ENCODE data around the gene FUCA1. TPM values are rescaled to one million over a fixed set of nuclear protein-coding genes. Genes with fewer than 3 reads are reported as not detected.
A peak's percentile ranks its signal among the peaks of the same experiment; 100 is the strongest.

FUCA1 gene
- total and polyA plus RNA-seq, 2 of the 8 experiments (the other 6 are each of a cell fraction or from before 2014, with no cell fraction given), result 5.9 to 6.4 TPM

DNA sequence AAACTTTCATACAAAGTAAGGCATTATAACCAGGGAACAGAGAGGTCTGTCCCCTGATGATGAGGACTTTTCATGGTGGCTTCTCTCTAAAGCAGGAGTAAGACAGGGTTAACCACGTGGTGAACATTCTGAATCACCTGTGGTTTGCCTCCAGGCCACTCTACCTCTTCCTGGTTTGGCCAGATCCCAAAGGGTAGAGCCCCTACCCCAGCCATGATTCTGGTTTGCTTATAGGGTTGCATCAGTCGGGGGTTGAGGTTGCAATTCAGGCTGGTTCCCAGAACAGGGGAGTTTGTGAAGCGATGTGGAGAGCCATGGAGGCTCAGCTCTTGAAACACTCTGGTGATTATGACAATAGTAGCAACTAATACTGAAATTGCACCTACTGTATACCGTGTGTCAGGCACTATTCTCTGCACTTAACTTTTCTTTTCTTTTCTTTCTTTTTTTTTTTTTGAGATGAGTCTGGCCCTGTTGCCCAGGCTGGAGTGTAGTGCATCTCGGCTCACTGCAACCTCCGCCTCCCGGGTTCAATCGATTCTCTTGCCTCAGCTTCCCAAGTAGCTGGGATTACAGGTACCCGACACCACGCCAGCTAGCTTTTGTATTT, 36.8 kb upstream of the FUCA1 start:
- no peaks in the 10 kb centered on the region for H3K79me1 ChIP-seq (ENCODE audit: low read depth, low read length)
- TF ChIP-seq POU5F1 (IDR thresholded peaks at IDR 0.05; ENCODE audit: low read depth, low read length), result no peak
- no peak overlapping the region for H3K56ac ChIP-seq (replicated peaks; ENCODE audit: insufficient read length, low read depth, low read length)
- H4K8ac ChIP-seq (ENCODE audit: extremely low read depth, insufficient read depth, low read length), result no peak overlapping the region
- no peaks in the 10 kb centered on the region for H4K20me1 ChIP-seq (replicated peaks in 1 of 2; ENCODE audit: control insufficient read depth in 1 of 2, insufficient read depth in 2 of 2, low read length in 2 of 2)
- H3K9me3 ChIP-seq (ENCODE audit: insufficient read depth in 2 of 2, low read depth in 1 of 2, low read length in 1 of 2), result no peaks in the 10 kb centered on the region
- 0 out of 2 replicates have a peak overlapping the region, but pooled peaks have one; percentile 52 for H2BK12ac ChIP-seq (ENCODE audit: low read depth, low read length)
- H2AK5ac ChIP-seq (ENCODE audit: low read depth, low read length), result no peak overlapping the region
- H3K27ac ChIP-seq (ENCODE audit: low read depth, low read length), result no peak overlapping the region
- ChIA-PET POLR2A (ENCODE audit: partially characterized antibody) (no interaction called here), CTCF (ENCODE audit: partially characterized antibody) (interaction anchor here (1.3 kb wide), 1 partner anchor 12 kb away, joined by 4 read pairs; no protein-coding TSS in a partner anchor)
- H3K36me3 ChIP-seq (ENCODE audit: control insufficient read depth in 2 of 4, insufficient read depth in 4 of 4, low read length in 3 of 4), result no peaks in the 10 kb centered on the region; a peak in 1 of 8 replicates
- WGBS, 2 experiments (ENCODE audit: extremely low coverage in 1 of 2, insufficient coverage in 1 of 2, insufficient read length in 1 of 2, insufficient replicate concordance in 2 of 2, low coverage in 1 of 2, low lambda C conversion rate in 2 of 2, missing lambda C conversion rate in 1 of 2), result 83% methylated on average over 10 of the region's 10 CpGs; no CpG with 5 or more reads in 1 of the 2 experiments
- no peak overlapping the region for H3K14ac ChIP-seq (ENCODE audit: insufficient read length)
- H3K79me2 ChIP-seq (ENCODE audit: control insufficient read depth in 1 of 2, insufficient read depth in 2 of 2, low read length in 2 of 2), result no peaks in the 10 kb centered on the region
- H3K4me1 ChIP-seq (replicated peaks in 1 of 4; ENCODE audit: control insufficient read depth in 3 of 4, insufficient read depth in 4 of 4, low read length in 3 of 4), result peaks cover 8 to 15% (median 10%) of the 10 kb centered on the region in 4 experiments
- peaks cover 2% of the 10 kb centered on the region; the same call in 1 of the 2 replicates for H3K23me2 ChIP-seq (ENCODE audit: low read depth, low read length)
- no peak for DNase-seq (ENCODE audit: low read depth in 1 of 2, low spot score in 2 of 2)
- H4K5ac ChIP-seq (ENCODE audit: insufficient read length, low read depth, low read length), result no peak overlapping the region
- H2BK5ac ChIP-seq (ENCODE audit: low read depth, low read length), result no peak overlapping the region
- no peak overlapping the region for H4K91ac ChIP-seq (replicated peaks; ENCODE audit: insufficient read length, low read length)
- H3K9ac ChIP-seq (replicated peaks in 1 of 4; ENCODE audit: extremely low read depth in 1 of 4, low read depth in 3 of 4, low read length in 3 of 4), result no peak overlapping the region
- peak overlapping the region; percentile 48 for H2AFZ ChIP-seq (ENCODE audit: low read length)
- 0 out of 2 replicates have a peak overlapping the region, but pooled peaks have one; percentile 61 for H2BK15ac ChIP-seq (ENCODE audit: low read length)
- H3K27me3 ChIP-seq (replicated peaks in 1 of 4; ENCODE audit: control insufficient read depth in 3 of 4, extremely low read depth in 1 of 4, insufficient read depth in 3 of 4, low read length in 3 of 4), result peaks cover 5 to 34% (median 27%) of the 10 kb centered on the region in 4 experiments
- H3K4me3 ChIP-seq (ENCODE audit: extremely low read depth in 1 of 4, insufficient read depth in 2 of 4, low read depth in 3 of 4, low read length in 4 of 4), result no peak overlapping the region
- no peak overlapping the region for H2BK120ac ChIP-seq (replicated peaks; ENCODE audit: low read depth, low read length)
- FAIRE-seq, result no peak
- 0 out of 2 replicates have a peak overlapping the region, but pooled peaks have one; percentile 61 for H2BK20ac ChIP-seq (ENCODE audit: low read length)
- H3K4me2 ChIP-seq (ENCODE audit: insufficient read depth in 1 of 2, low read depth in 2 of 2, low read length in 2 of 2), result no peak overlapping the region
- no peak overlapping the region; the same call in 1 of the 2 replicates for H3K18ac ChIP-seq (ENCODE audit: extremely low read depth, low read length)
- H3K23ac ChIP-seq (ENCODE audit: insufficient read length), result no peak overlapping the region
- H3K4ac ChIP-seq (replicated peaks; ENCODE audit: insufficient read length, low read depth, low read length), result no peak overlapping the region

Data from H1 (cell line).